Measurements from ENCODE around the gene HACD2.
"Not testable (repeated sequence)": the region's sequence is repeated elsewhere in the genome, so short reads cannot be mapped to it uniquely, and the experiment has no call there.

The HACD2 gene

DNA sequence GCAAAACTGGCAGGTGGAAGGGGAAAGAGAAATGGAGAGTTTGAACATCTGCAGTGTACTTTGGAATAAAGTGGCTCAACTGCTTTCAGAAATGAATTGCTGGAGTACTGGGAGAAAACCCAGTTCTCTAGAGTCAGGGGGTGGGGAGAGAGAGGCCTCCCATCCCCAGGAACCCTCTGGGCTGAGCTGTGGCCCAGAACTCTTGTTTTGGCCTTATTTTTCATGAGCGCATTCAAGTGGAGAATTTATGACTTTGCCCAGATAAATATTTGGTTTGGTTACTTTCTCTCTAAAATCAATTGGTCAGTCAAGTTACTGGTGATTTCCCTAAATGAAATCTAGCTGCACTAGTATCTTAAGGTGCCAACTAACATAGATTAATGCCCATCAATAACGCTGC is 28.7 kb upstream of the HACD2 start:
- Histone ChIP-seq H3K9me3 (ENCODE audit: control insufficient read depth in 5 of 5, low read length in 5 of 5) (no peaks in the 10 kb centered on the region), H3K4me3 (ENCODE audit: low read depth in 1 of 5, low read length in 5 of 5) (no peak overlapping the region), H3K9ac (ENCODE audit: low read length in 5 of 5) (no peak overlapping the region), H3K27me3 (ENCODE audit: control insufficient read depth in 5 of 5, insufficient read depth in 4 of 5, low read length in 5 of 5) (no peaks in the 10 kb centered on the region), H3K4me1 (ENCODE audit: control insufficient read depth in 5 of 5, insufficient read depth in 5 of 5, low read length in 5 of 5) (peaks cover 5 to 19% (median 15%) of the 10 kb centered on the region in 5 donors), H3K36me3 (ENCODE audit: control insufficient read depth in 5 of 5, insufficient read depth in 5 of 5, low read length in 5 of 5) (peaks cover 15 to 29% (median 19%) of the 10 kb centered on the region in 5 donors), H3K27ac (ENCODE audit: low read depth, low read length) (no peak overlapping the region)

GRCh38 chr3:123611674-123612073 is 26.8 kb upstream of the HACD2 start:
- not testable (repeated sequence) for H3K27me3 ChIP-seq (ENCODE audit: control insufficient read depth in 5 of 5, insufficient read depth in 4 of 5, low read length in 5 of 5); H3K9ac ChIP-seq (ENCODE audit: low read length in 5 of 5); H3K27ac ChIP-seq (ENCODE audit: low read depth, low read length); H3K4me3 ChIP-seq (ENCODE audit: low read depth in 1 of 5, low read length in 5 of 5); H3K4me1 ChIP-seq (ENCODE audit: control insufficient read depth in 5 of 5, insufficient read depth in 5 of 5, low read length in 5 of 5); H3K9me3 ChIP-seq (ENCODE audit: control insufficient read depth in 5 of 5, low read length in 5 of 5)
- H3K36me3 ChIP-seq (ENCODE audit: control insufficient read depth in 5 of 5, insufficient read depth in 5 of 5, low read length in 5 of 5) = peaks cover 13 to 29% (median 18%) of the 10 kb centered on the region in 5 donors

GRCh38 chr3:123611082-123611481 is 26.2 kb upstream of the HACD2 start:
- Histone ChIP-seq H3K36me3 (ENCODE audit: control insufficient read depth in 5 of 5, insufficient read depth in 5 of 5, low read length in 5 of 5) (peaks cover 13 to 27% (median 18%) of the 10 kb centered on the region in 5 donors), H3K9me3 (ENCODE audit: control insufficient read depth in 5 of 5, low read length in 5 of 5) (no peaks in the 10 kb centered on the region), H3K9ac (ENCODE audit: low read length in 5 of 5) (no peak overlapping the region), H3K4me1 (ENCODE audit: control insufficient read depth in 5 of 5, insufficient read depth in 5 of 5, low read length in 5 of 5) (no peaks in the 10 kb centered on the region), H3K27ac (ENCODE audit: low read depth, low read length) (no peak overlapping the region), H3K27me3 (ENCODE audit: control insufficient read depth in 5 of 5, insufficient read depth in 4 of 5, low read length in 5 of 5) (no peaks in the 10 kb centered on the region), H3K4me3 (ENCODE audit: low read depth in 1 of 5, low read length in 5 of 5) (no peak overlapping the region)

DNA sequence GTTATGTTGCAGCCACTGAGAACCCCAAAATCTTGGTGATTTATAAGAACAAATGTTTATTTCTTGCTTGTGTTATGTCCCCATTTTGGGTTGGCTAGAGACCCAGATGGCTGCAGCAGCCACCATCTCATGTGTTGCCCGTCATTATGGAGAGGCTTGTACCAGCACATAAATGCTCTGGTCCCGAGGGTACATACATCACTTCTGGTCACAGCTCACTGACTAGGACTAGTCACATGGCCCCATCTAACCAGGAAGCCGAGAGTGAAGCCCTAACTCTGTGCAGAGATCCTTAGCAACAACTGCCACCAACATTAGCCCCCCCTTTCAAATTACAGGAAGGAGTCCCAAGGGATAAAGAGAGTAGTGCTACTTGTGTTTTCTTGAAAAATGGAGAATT is 25.5 kb upstream of the HACD2 start:
- Histone ChIP-seq H3K9me3 (ENCODE audit: control insufficient read depth in 5 of 5, low read length in 5 of 5) (no peaks in the 10 kb centered on the region), H3K36me3 (ENCODE audit: control insufficient read depth in 5 of 5, insufficient read depth in 5 of 5, low read length in 5 of 5) (peaks cover 13 to 27% (median 18%) of the 10 kb centered on the region in 5 donors), H3K27ac (ENCODE audit: low read depth, low read length) (no peak overlapping the region), H3K9ac (ENCODE audit: low read length in 5 of 5) (no peak overlapping the region), H3K4me1 (ENCODE audit: control insufficient read depth in 5 of 5, insufficient read depth in 5 of 5, low read length in 5 of 5) (no peaks in the 10 kb centered on the region), H3K4me3 (ENCODE audit: low read depth in 1 of 5, low read length in 5 of 5) (no peak overlapping the region), H3K27me3 (ENCODE audit: control insufficient read depth in 5 of 5, insufficient read depth in 4 of 5, low read length in 5 of 5) (no peaks in the 10 kb centered on the region)

- H3K9ac ChIP-seq (ENCODE audit: low read length in 5 of 5) = no peak overlapping the region
- peaks cover 12 to 25% (median 18%) of the 10 kb centered on the region in 5 donors for H3K36me3 ChIP-seq (ENCODE audit: control insufficient read depth in 5 of 5, insufficient read depth in 5 of 5, low read length in 5 of 5)
- H3K4me3 ChIP-seq (ENCODE audit: low read depth in 1 of 5, low read length in 5 of 5) = no peak overlapping the region
- no peak overlapping the region for H3K27ac ChIP-seq (ENCODE audit: low read depth, low read length)
- H3K9me3 ChIP-seq (ENCODE audit: control insufficient read depth in 5 of 5, low read length in 5 of 5) = no peaks in the 10 kb centered on the region
- H3K4me1 ChIP-seq (ENCODE audit: control insufficient read depth in 5 of 5, insufficient read depth in 5 of 5, low read length in 5 of 5) = peaks cover 0 to 7% (median 4%) of the 10 kb centered on the region in 5 donors
- no peaks in the 10 kb centered on the region for H3K27me3 ChIP-seq (ENCODE audit: control insufficient read depth in 5 of 5, insufficient read depth in 4 of 5, low read length in 5 of 5)
Observed at GRCh38 chr3:123609063-123609462, 24.2 kb upstream of the HACD2 start.

DNA sequence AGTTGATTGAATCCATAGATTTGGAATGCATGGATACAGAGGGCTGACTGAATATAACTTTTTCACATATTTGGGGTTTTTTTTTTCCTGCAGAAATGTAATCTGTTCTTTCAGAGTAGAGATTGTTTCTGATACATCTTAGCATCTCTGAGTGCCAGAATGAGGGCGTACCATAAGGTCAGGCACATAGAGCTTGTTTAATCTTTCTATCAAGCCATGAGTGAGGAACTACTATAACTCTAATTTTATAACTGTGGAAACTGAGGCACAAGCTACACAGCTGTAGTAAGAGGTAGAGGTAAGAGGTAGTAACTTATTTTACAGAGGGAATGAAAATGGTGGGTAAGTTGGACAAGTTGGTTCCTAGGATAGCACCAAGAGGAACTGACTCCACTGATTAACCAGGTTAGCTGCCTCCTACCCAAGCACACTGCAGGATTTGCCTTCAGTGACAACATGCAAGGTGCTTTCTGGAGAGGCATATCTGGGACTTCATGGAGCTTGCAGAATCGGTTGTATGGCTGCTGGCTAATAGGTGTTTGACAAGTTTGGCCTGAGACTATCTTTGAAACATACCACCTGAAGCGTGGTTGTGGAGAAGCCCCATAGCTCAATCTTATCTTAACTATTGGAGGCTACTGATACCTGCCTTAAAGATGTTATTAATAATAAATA is 23.5 kb upstream of the HACD2 start:
- Histone ChIP-seq H3K27ac (ENCODE audit: low read depth, low read length) (no peak overlapping the region), H3K4me1 (ENCODE audit: control insufficient read depth in 5 of 5, insufficient read depth in 5 of 5, low read length in 5 of 5) (peaks cover 0 to 12% (median 4%) of the 10 kb centered on the region in 5 donors), H3K36me3 (ENCODE audit: control insufficient read depth in 5 of 5, insufficient read depth in 5 of 5, low read length in 5 of 5) (peaks cover 6 to 18% (median 13%) of the 10 kb centered on the region in 5 donors), H3K4me3 (ENCODE audit: low read depth in 1 of 5, low read length in 5 of 5) (no peak overlapping the region), H3K27me3 (ENCODE audit: control insufficient read depth in 5 of 5, insufficient read depth in 4 of 5, low read length in 5 of 5) (no peaks in the 10 kb centered on the region), H3K9me3 (ENCODE audit: control insufficient read depth in 5 of 5, low read length in 5 of 5) (no peaks in the 10 kb centered on the region), H3K9ac (ENCODE audit: low read length in 5 of 5) (no peak overlapping the region)

DNA sequence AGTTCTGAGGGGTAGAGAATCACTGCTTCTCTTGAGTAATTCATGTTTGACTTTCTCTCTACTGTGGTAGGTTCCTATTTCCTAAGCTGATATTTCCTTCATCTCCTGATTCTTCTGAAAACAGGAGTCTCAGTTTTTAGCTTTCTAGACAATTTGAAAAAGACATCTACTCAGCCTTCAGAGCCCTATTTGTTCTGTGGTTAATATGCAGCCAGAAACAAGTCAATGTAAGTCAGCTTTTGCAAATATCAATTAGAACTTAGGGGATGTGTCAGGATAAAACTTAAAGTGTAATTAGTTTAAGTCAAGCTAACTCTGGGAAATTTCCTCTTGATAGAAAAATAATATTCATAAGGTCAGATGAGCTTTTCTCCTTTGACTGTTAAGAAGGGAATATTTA is 21.7 kb upstream of the HACD2 start:
- Histone ChIP-seq H3K4me3 (ENCODE audit: low read depth in 1 of 5, low read length in 5 of 5) (no peak overlapping the region), H3K36me3 (ENCODE audit: control insufficient read depth in 5 of 5, insufficient read depth in 5 of 5, low read length in 5 of 5) (peaks cover 0 to 4% (median 2%) of the 10 kb centered on the region in 5 donors), H3K27ac (ENCODE audit: low read depth, low read length) (no peak overlapping the region), H3K27me3 (ENCODE audit: control insufficient read depth in 5 of 5, insufficient read depth in 4 of 5, low read length in 5 of 5) (no peaks in the 10 kb centered on the region), H3K9me3 (ENCODE audit: control insufficient read depth in 5 of 5, low read length in 5 of 5) (no peaks in the 10 kb centered on the region), H3K4me1 (ENCODE audit: control insufficient read depth in 5 of 5, insufficient read depth in 5 of 5, low read length in 5 of 5) (peaks cover 0 to 16% (median 4%) of the 10 kb centered on the region in 5 donors), H3K9ac (ENCODE audit: low read length in 5 of 5) (no peak overlapping the region)

DNA sequence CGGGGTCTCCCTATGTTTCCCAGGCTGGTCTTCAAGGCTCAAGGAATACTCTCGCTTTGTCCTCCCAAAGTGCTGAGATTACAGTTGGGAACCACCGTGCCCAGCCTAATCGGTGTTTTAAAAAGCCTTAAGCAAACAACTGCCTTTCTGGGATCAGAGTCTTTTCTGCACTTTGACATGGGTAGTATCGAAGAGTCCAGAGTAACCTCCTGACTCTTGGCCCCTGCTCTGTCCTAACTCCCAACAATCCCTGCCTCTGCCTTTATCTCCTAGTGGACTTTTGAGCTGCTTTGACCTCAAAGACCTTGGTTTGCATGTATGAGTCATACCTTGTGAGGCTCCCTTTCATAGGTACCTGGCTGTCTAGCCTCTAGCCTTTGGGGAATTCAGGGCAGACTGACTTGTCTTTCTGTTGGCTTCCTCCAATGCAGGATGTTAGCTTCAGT is 21.0 kb upstream of the HACD2 start:
- no peaks in the 10 kb centered on the region for H3K27me3 ChIP-seq (ENCODE audit: control insufficient read depth in 5 of 5, insufficient read depth in 4 of 5, low read length in 5 of 5)
- H3K9ac ChIP-seq (ENCODE audit: low read length in 5 of 5) = no peak overlapping the region
- H3K36me3 ChIP-seq (ENCODE audit: control insufficient read depth in 5 of 5, insufficient read depth in 5 of 5, low read length in 5 of 5) = peaks cover 0 to 2% (median 0%) of the 10 kb centered on the region in 5 donors
- H3K4me3 ChIP-seq (ENCODE audit: low read depth in 1 of 5, low read length in 5 of 5) = no peak overlapping the region
- no peaks in the 10 kb centered on the region for H3K9me3 ChIP-seq (ENCODE audit: control insufficient read depth in 5 of 5, low read length in 5 of 5)
- H3K4me1 ChIP-seq (ENCODE audit: control insufficient read depth in 5 of 5, insufficient read depth in 5 of 5, low read length in 5 of 5) = peaks cover 0 to 16% (median 4%) of the 10 kb centered on the region in 5 donors
- H3K27ac ChIP-seq (ENCODE audit: low read depth, low read length) = peak overlapping the region; percentile 51

- H3K4me1 ChIP-seq (ENCODE audit: control insufficient read depth in 5 of 5, insufficient read depth in 5 of 5, low read length in 5 of 5) = peaks cover 0 to 16% (median 4%) of the 10 kb centered on the region in 5 donors
- H3K27ac ChIP-seq (ENCODE audit: low read depth, low read length) = peak overlapping the region; percentile 54
- H3K4me3 ChIP-seq (ENCODE audit: low read depth in 1 of 5, low read length in 5 of 5); H3K27me3 ChIP-seq (ENCODE audit: control insufficient read depth in 5 of 5, insufficient read depth in 4 of 5, low read length in 5 of 5); H3K9me3 ChIP-seq (ENCODE audit: control insufficient read depth in 5 of 5, low read length in 5 of 5); H3K36me3 ChIP-seq (ENCODE audit: control insufficient read depth in 5 of 5, insufficient read depth in 5 of 5, low read length in 5 of 5); H3K9ac ChIP-seq (ENCODE audit: low read length in 5 of 5): not testable (repeated sequence)
Observed at GRCh38 chr3:123603153-123603552, 18.3 kb upstream of the HACD2 start.

- Histone ChIP-seq H3K27me3 (ENCODE audit: control insufficient read depth in 5 of 5, insufficient read depth in 4 of 5, low read length in 5 of 5) (no peaks in the 10 kb centered on the region), H3K9me3 (ENCODE audit: control insufficient read depth in 5 of 5, low read length in 5 of 5) (no peaks in the 10 kb centered on the region), H3K4me1 (ENCODE audit: control insufficient read depth in 5 of 5, insufficient read depth in 5 of 5, low read length in 5 of 5) (peaks cover 0 to 16% (median 4%) of the 10 kb centered on the region in 5 donors), H3K36me3 (ENCODE audit: control insufficient read depth in 5 of 5, insufficient read depth in 5 of 5, low read length in 5 of 5) (no peaks in the 10 kb centered on the region), H3K9ac (ENCODE audit: low read length in 5 of 5) (no peak overlapping the region), H3K27ac (ENCODE audit: low read depth, low read length) (peak overlapping the region; percentile 54), H3K4me3 (ENCODE audit: low read depth in 1 of 5, low read length in 5 of 5) (no peak overlapping the region)
Observed at GRCh38 chr3:123602325-123602724, 17.5 kb upstream of the HACD2 start.

Measured in subcutaneous abdominal adipose tissue (tissue), 5 donors.